ENCODE results near the gene MYO1B. TPM values are rescaled to one million over a fixed set of nuclear protein-coding genes. Genes with fewer than 3 reads are reported as not detected.

MYO1B gene
- total RNA-seq, 1 experiment from 2014 or later: 43.6 TPM

- TF ChIP-seq MLX (CRISPR knock-in tag; IDR thresholded peaks at IDR 0.05) (no peak), NR1H2 (CRISPR knock-in tag; IDR thresholded peaks at IDR 0.05) (no peak)
Observed at GRCh38 chr2:191292869-191293268, 47.7 kb downstream of the MYO1B start (continued).

- CTCF ChIA-PET: no interaction called here
Observed at GRCh38 chr2:191295088-191295487, 49.9 kb downstream of the MYO1B start.

GRCh38 chr2:191296083-191297006 lies 51.1 kb downstream of the MYO1B start:
- Mint-ChIP-seq H3K4me1 (peaks cover 18% of the 10 kb centered on the region), H3K4me3 (no peak overlapping the region), H3K36me3 (peaks cover 4% of the 10 kb centered on the region), H3K27ac (0 out of 2 replicates have a peak overlapping the region, but pooled peaks have one; percentile 43), H3K9me3 (no peaks in the 10 kb centered on the region), H3K27me3 (ENCODE audit: low read depth) (no peaks in the 10 kb centered on the region)
- DNase-seq (ENCODE audit: low spot score): no peak
- CTCF ChIA-PET: no interaction called here
- ATAC-seq: no peak
- TF ChIP-seq OVOL2 (CRISPR knock-in tag; IDR thresholded peaks at IDR 0.05; ENCODE audit: borderline replicate concordance) (no peak), MLX (CRISPR knock-in tag; IDR thresholded peaks at IDR 0.05) (no peak), ZNF671 (CRISPR knock-in tag; IDR thresholded peaks at IDR 0.05) (no peak), FOXP4 (CRISPR knock-in tag; IDR thresholded peaks at IDR 0.05) (no peak), ATF2 (CRISPR knock-in tag; IDR thresholded peaks at IDR 0.05; ENCODE audit: borderline replicate concordance, low read depth) (no peak)
- POLR2A ChIA-PET: no interaction called here

More at GRCh38 chr2:191295088-191295487, 49.9 kb downstream of the MYO1B start:
- ATAC-seq: no peak
- no peaks in the 10 kb centered on the region for H3K36me3 Mint-ChIP-seq
- no peaks in the 10 kb centered on the region for H3K9me3 Mint-ChIP-seq
- TF ChIP-seq SP1 (CRISPR knock-in tag; conservative IDR thresholded peaks at IDR 0.05) (no peak), PREB (CRISPR knock-in tag; IDR thresholded peaks at IDR 0.05; ENCODE audit: borderline replicate concordance) (no peak), PRDM15 (CRISPR knock-in tag; IDR thresholded peaks at IDR 0.05) (no peak), TEAD1 (CRISPR knock-in tag; IDR thresholded peaks at IDR 0.05) (no peak), ZBTB21 (CRISPR knock-in tag; IDR thresholded peaks at IDR 0.05; ENCODE audit: borderline replicate concordance) (no peak), OVOL2 (CRISPR knock-in tag; IDR thresholded peaks at IDR 0.05; ENCODE audit: borderline replicate concordance) (no peak), RORB (CRISPR knock-in tag; IDR thresholded peaks at IDR 0.05) (no peak), E2F1 (CRISPR knock-in tag; IDR thresholded peaks at IDR 0.05) (no peak)
- H3K27ac Mint-ChIP-seq: no peak overlapping the region
- DNase-seq (ENCODE audit: low spot score): no peak
- POLR2A ChIA-PET: no interaction called here
- peaks cover 30% of the 10 kb centered on the region for H3K4me1 Mint-ChIP-seq
- no peaks in the 10 kb centered on the region for H3K27me3 Mint-ChIP-seq (ENCODE audit: low read depth)
- H3K4me3 Mint-ChIP-seq: no peak overlapping the region
